ENCODE data around the gene ZNRF1.
A peak's percentile ranks its signal among the peaks of the same experiment; 100 is the strongest.

Gene ZNRF1

DNA sequence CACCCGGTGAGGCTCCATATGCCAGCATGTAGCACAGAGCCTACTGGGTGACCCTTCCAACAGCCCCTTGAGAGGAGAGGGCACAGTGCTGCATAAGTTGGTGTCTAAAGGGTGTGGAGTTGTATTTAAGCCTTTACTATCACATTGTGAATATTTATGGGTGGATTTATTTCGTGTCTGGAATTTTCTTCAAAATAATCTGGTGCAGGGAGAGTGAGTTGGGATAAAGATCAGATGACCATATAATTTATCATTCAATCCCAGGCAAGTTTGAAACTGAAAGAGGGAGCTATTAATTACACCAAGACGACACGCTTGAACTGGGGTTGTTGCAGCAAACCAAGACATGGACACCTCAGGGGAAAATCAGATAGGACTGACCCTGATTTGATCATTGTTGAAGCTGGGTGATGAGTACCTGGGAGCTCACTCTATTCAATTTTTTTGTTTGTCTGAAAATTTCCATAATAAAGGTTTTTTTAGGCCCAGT, 75.5 kb downstream of the ZNRF1 start:
- TF ChIP-seq, protein P1, sequence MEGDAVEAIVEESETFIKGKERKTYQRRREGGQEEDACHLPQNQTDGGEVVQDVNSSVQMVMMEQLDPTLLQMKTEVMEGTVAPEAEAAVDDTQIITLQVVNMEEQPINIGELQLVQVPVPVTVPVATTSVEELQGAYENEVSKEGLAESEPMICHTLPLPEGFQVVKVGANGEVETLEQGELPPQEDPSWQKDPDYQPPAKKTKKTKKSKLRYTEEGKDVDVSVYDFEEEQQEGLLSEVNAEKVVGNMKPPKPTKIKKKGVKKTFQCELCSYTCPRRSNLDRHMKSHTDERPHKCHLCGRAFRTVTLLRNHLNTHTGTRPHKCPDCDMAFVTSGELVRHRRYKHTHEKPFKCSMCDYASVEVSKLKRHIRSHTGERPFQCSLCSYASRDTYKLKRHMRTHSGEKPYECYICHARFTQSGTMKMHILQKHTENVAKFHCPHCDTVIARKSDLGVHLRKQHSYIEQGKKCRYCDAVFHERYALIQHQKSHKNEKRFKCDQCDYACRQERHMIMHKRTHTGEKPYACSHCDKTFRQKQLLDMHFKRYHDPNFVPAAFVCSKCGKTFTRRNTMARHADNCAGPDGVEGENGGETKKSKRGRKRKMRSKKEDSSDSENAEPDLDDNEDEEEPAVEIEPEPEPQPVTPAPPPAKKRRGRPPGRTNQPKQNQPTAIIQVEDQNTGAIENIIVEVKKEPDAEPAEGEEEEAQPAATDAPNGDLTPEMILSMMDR (IDR thresholded peaks at IDR 0.05; ENCODE audit: extremely low read depth, missing control alignments) = no peak
- DNase-seq (ENCODE audit: low spot score) = no peak

- peak; percentile 67 for DNase-seq (ENCODE audit: low spot score)
- TF ChIP-seq, protein P1 (IDR thresholded peaks at IDR 0.05; ENCODE audit: extremely low read depth, missing control alignments) = no peak
Observed at GRCh38 chr16:75074920-75075687, 76.3 kb downstream of the ZNRF1 start.

DNA sequence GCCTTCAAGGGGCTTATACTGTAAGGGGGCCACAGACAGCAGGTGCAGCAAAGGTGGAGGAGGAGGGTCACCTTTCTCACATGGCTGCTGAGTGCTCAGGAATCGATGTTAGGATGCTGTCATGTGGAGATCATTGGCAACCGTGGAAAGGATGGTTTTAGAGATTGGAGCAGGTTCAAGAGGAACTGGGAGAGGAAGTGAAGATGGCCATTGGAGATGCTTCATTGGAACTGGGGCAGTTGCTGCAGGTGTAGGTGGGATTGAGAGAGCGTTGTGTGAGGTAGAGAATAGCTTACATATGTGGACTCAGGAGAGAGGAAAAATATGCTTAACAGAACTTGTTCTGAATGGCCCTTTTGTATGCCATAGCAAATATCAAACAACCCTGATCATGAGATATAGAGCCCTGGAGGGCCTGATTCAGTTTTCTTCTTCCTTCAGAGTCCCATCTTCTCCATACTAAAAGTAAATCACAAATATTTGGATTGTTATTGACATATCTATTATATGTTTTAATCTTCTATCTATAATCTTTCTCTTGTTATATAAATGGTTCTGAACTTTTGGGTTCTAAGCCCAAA, 77.0 kb downstream of the ZNRF1 start:
- DNase-seq (ENCODE audit: low spot score) = no peak
- TF ChIP-seq, protein P1 (IDR thresholded peaks at IDR 0.05; ENCODE audit: extremely low read depth, missing control alignments) = no peak

DNA sequence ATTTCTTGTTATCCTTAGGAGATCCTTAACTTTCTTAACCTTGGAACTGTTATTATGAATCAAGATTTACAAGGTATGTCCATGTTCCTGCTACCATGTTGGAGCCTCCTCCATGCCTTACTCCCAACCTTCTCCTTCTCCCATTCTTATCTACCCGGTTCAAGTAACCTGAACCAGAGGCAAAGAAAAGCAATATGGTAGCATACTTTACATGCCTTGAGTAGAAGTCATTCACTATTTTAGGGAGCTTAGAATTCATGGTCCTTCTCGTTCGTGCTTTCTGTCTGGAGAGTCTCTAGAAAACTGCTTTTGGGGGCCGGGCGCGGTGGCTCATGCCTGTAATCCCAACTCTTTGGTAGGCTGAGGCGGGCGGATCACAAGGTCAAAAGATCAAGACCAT, 80.1 kb downstream of the ZNRF1 start:
- TF ChIP-seq, protein P1 (IDR thresholded peaks at IDR 0.05; ENCODE audit: extremely low read depth, missing control alignments) = no peak
- DNase-seq (ENCODE audit: low spot score) = no peak

- TF ChIP-seq, protein P1 (IDR thresholded peaks at IDR 0.05; ENCODE audit: extremely low read depth, missing control alignments) = no peak
- no peak for DNase-seq (ENCODE audit: low spot score)
Observed at GRCh38 chr16:75079346-75079926, 80.6 kb downstream of the ZNRF1 start.

GRCh38 chr16:75080205-75081029, 81.6 kb downstream of the ZNRF1 start:
- TF ChIP-seq, protein P1 (IDR thresholded peaks at IDR 0.05; ENCODE audit: extremely low read depth, missing control alignments) = no peak
- no peak for DNase-seq (ENCODE audit: low spot score)

Measured in GM20000 (cell line).